ENCODE measurements around the gene CAMK4.

The CAMK4 gene

GRCh38 chr5:111259636-111260035 is 35.5 kb downstream of the CAMK4 start:
- H3K4me3 ChIP-seq (ENCODE audit: low read depth, low read length) = no peak overlapping the region
- no peak for TF ChIP-seq CTCF (IDR thresholded peaks at IDR 0.05; ENCODE audit: low read depth, low read length)
- in situ Hi-C loops (cut with HindIII; ENCODE audit: low sequenced_read_pairs) = no loop called here
- no peak for DNase-seq (ENCODE audit: low read depth, low spot score)

GRCh38 chr5:111261610-111262009 is 37.4 kb downstream of the CAMK4 start:
- no peak for DNase-seq (ENCODE audit: low read depth, low spot score)
- in situ Hi-C loops (cut with HindIII; ENCODE audit: low sequenced_read_pairs) = no loop called here
- TF ChIP-seq CTCF (IDR thresholded peaks at IDR 0.05; ENCODE audit: low read depth, low read length) = no peak
- H3K4me3 ChIP-seq (ENCODE audit: low read depth, low read length) = no peak overlapping the region

GRCh38 chr5:111262153-111262552 is 38.0 kb downstream of the CAMK4 start:
- no peak overlapping the region for H3K4me3 ChIP-seq (ENCODE audit: low read depth, low read length)
- in situ Hi-C loops (cut with HindIII; ENCODE audit: low sequenced_read_pairs) = no loop called here
- DNase-seq (ENCODE audit: low read depth, low spot score) = no peak
- TF ChIP-seq CTCF (IDR thresholded peaks at IDR 0.05; ENCODE audit: low read depth, low read length) = no peak

- TF ChIP-seq CTCF (IDR thresholded peaks at IDR 0.05; ENCODE audit: low read depth, low read length) = no peak
Observed at GRCh38 chr5:111262815-111263214, 38.6 kb downstream of the CAMK4 start.

GRCh38 chr5:111266491-111266890 is 42.3 kb downstream of the CAMK4 start:
- in situ Hi-C loops (cut with HindIII; ENCODE audit: low sequenced_read_pairs) = no loop called here
- H3K4me3 ChIP-seq (ENCODE audit: low read depth, low read length) = no peak overlapping the region
- TF ChIP-seq CTCF (IDR thresholded peaks at IDR 0.05; ENCODE audit: low read depth, low read length) = no peak
- no peak for DNase-seq (ENCODE audit: low read depth, low spot score)

More at GRCh38 chr5:111262815-111263214, 38.6 kb downstream of the CAMK4 start:
- in situ Hi-C loops (cut with HindIII; ENCODE audit: low sequenced_read_pairs) = no loop called here
- H3K4me3 ChIP-seq (ENCODE audit: low read depth, low read length) = no peak overlapping the region
- DNase-seq (ENCODE audit: low read depth, low spot score) = no peak

- in situ Hi-C loops (cut with HindIII; ENCODE audit: low sequenced_read_pairs) = no loop called here
- no peak for DNase-seq (ENCODE audit: low read depth, low spot score)
- no peak overlapping the region for H3K4me3 ChIP-seq (ENCODE audit: low read depth, low read length)
- no peak for TF ChIP-seq CTCF (IDR thresholded peaks at IDR 0.05; ENCODE audit: low read depth, low read length)
Observed at GRCh38 chr5:111268300-111268699, 44.1 kb downstream of the CAMK4 start.

GRCh38 chr5:111271885-111272284 is 47.7 kb downstream of the CAMK4 start:
- TF ChIP-seq CTCF (IDR thresholded peaks at IDR 0.05; ENCODE audit: low read depth, low read length) = no peak
- DNase-seq (ENCODE audit: low read depth, low spot score) = no peak
- in situ Hi-C loops (cut with HindIII; ENCODE audit: low sequenced_read_pairs) = no loop called here
- no peak overlapping the region for H3K4me3 ChIP-seq (ENCODE audit: low read depth, low read length)
